ENCODE data around the gene SNN.

The SNN gene

DNA sequence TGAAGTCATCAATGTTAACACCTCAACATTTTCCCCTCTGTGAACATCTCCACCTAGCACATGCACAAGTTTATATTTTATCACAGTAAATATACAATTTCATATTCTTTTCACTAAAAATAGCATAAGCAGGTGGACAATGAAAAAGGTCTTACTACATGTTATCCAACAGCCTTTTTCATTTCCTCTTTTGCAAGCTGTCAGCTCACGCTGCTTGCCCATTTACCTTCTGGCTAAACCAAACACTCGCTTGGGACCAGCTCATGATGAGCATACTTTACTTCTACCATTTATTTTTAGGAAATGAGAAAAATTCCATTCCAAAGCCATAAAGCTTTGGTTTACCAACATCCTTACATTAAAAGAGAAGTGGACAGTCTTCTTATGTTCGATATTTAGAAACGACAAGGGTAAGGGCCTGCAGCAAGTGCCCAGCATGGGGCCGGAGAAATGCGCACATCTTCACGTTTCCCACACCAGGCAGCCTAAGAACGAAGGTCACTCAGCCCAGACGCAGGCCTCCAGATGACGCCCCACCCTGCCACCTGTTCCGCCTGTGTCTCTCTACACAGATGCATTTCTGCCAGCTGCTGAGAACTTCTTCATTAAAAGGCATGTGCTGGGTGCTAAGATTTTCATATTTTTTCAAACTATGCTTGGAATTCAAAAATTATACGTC lies 13.9 kb downstream of the SNN start:
- DNase-seq, result no peak

DNA sequence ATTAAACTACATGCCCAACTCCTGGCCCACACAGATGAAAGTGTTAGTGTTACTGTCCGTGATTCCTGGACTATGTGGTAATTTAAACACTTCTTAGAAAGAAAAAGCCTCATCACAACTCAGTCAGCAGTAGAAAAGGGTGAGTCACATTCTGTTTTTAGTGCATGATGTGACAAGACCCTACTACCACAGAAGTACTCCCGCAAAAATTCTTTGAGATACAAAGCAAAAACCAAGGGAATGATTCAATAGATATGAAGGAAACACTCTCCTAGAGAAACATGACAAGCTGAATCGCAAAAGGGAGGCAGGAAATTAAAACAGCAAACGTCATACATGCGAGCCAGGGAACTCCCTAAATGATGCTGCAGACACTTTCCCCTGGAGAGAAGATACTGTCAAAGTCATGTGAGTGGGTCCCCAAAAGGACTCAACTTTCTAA lies 14.4 kb downstream of the SNN start:
- no peak for DNase-seq

DNA sequence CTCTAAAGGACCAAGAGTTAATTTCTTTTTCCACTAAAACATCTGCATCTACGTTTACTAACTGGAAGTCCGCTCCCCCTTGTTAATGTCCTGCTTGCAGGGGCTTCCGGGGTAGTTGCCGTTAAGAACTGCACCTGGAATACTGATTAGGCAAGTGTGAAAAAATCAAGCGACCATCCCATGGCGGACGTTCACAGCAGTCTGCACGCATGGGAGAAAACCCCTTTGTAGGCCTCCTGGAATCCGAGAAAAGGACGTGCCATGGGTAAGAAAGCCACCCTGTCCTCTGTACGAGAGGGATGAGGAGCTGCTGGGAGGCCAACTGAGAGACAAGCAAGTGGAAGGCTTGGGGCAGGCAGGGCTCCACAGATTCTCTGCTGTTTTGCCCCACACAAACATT lies 14.9 kb downstream of the SNN start:
- no peak for DNase-seq

DNA sequence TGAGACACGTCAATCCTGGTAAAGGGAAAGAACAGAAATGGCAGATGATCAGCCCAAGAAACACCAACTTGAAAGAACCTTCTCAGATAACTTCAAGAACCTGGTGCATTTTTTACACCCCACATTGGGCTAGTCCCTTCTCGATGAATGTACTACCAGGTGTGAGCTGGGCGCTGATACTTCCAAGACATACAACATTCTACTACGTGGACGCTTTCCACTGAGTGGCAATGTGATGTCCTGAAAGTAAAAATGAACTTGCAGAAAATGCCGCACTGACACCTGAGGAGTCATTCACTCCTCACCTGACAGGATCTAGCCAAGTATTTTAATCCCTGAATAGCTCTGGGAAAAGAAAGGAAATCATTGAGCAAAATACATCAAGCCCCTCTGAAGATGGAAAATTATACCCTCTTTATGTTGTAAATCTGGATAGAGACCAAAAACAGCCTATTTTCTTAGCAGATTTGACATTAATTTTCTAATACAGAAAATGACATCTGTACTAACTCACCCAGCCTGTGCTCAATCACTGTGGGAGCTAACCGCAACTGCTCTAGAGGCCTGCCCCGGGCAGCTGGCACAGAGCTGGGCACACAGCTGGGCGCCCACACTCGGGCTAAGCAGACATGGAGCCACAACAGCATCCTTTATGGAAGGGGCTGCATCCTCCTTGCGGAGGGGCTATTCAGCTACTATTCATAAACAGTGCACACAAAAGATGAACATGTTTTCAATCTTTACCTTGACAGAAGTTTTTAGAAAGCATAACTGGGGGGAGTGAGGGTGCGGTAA lies 16.2 kb downstream of the SNN start:
- DNase-seq, result no peak

DNA sequence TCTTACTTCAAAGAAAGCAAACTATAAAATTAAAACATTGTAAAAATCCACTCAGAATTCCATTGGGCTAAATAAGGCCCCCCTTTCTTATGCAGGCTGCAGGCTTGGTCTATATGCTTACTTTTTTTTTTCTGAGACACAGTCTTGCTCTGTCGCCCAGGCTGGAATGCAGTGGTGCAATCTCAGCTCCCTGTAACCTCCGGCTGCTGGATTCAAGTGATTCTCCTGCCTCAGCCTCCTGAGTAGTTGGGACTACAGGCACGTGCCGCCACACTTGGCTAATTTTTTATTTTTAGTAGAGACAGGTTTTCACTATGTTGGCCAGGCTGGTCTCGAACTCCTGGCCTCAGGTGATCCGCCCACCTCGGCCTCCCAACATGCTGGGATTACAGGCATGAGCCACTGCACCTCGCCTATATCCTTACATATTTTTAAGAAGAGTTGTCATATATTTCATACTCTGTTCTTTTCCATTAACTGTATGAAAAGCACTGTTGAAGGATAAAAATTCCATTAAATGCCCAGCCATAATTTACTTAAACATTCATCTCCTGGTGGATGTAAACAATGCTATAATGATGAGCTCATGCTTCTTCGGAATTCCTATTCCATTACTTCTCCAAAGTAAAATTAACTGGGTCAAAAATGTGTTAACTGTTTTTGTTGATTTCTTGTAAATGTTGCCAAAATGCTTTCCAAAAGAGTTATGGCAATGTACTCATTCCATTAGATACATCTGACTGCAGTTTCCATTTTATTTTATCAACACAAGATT lies 17.8 kb downstream of the SNN start:
- DNase-seq, result no peak

DNA sequence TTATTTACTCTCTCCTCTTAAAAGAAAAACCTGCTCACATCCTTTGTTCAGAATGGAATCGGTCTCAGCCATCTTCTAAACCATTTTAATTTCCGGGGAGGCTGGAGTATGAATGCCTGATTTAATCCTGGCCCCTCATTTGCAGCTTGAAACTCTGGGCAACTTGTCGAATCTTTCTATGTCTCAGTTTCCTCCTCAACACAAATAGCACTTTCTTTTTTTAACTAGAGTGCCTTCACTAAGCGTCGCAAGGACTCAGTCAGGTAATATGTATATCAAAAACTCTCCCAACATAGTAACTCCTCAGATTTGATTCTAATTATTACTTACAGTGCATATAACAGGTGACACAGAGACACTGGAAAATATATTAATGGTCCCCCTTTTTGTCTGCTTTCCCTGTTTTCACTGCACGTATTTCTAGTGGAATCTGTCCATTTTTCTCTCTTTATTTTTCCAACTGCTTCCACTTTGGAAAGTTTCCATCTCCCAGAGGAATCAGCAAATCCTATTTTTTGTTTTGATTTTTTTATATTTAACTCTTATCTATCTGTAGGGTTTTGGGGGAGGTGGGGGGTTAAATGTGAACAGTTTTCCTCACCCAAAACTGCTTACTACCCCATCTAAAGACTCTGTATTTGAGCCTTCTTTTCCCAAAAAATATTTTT lies 18.6 kb downstream of the SNN start:
- DNase-seq, result no peak

DNA sequence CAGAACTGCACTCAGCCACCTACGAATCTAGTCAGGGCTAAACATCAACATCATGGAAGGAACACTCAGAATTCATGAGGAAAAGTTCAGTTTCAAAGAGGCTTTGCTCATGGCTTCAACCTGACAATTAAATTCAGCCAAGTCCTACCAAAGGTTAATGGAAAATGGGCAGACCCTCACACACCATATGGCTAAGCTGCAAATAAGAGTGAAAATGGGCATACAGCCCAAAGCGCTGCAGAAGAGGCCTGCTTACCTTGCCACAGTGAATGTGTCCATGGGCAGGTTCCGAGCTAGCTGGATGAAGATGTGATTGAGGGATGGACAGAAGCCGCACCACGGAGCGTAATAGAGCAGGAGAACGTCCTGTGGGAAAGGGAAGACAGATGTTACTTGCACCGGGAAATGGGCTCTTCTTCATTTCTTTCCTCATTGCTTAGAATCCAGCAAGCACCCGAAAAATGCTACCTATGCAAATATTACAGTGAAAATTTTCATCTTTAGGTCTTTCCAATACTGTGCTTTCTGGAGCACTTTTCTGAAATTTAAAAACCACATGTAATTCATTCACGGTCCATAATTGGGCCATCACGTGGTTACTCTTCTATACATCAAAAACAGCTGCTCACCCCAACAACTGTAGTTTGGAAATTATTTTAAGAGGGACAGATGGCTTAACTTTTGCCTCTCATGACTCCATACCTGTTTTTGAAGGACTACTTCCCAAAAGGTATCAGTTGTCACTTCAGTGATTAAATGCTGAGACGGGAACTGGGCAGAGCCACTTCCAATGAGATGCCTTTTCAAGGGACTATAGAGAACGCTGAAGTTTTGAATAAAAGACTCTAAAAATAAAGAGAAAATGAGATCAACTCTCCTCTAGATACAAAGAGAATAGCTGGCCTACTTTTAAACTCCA lies 19.6 kb downstream of the SNN start:
- DNase-seq, result no peak

DNA sequence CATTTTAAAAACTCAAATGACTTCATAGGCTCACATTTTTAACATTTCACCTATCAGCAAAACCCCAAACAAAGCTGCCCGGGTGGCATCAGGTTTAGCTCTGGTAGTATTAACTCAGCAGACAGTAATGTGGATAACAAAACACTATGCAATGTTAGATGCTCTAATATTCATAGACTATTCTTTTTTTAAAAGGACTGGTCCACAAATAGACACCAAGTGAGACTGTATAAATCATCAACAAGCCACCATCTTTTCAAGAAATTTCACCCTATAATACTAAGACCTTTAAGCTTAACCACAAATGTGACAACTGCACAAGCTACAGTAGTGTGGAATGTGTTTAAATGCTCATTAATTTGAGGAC lies 20.2 kb downstream of the SNN start:
- DNase-seq, result no peak

DNA sequence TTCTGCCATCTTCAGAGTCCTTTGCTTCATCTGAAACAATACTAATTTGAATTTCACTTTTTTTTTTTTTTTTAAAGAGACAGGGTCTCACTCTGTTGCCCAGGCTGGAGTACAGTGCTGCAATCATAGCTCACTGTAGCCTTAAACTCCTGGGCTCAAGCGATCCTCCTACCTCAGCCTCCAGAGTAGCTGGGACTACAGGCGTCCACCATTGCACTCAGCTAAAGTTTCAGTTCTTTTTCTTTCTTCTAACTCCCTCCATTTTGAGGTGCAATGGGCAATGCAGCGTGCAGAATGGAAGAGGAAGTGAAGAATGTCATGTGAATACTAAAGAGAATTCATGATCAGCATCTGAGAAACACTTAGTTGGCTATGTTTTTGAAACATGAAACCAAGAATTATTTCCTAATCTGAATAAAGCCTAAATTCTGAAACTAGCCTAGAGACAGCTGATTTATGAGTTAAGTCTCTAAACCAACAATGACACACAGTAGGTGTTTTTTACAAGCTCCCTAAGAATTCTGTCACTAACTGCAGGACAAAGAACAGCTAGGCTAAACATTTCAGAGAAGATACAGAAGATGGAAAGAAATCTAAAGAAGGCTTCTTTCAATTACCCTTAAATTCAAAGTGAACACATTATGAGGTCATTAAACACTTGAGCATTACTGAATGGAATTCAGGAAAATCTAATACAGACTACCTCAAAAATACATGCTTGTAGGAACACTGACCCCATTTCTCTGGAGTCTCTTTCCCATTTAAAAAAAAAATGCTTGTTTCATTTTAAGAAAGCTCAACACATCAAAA lies 21.0 kb downstream of the SNN start:
- DNase-seq, result no peak

DNA sequence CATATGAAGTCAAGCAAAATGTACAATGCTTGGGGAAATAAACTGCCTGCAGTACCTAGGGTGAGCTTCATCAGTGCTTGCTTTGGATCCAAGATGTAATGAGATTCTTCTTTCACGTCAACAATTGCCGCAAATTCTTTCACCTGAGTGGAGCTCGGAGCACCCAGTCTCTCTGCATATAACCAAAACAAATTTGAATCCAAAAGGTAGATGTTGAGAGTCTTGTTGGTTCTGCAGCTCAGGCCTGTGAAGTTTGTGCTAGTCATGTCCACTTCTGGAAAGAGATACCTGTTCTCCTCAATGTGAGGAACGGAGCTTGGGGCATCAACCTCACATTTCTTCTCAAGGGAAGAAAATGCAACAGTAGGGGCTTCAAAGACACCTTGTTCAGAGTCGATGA lies 23.0 kb downstream of the SNN start:
- DNase-seq, result no peak

DNA sequence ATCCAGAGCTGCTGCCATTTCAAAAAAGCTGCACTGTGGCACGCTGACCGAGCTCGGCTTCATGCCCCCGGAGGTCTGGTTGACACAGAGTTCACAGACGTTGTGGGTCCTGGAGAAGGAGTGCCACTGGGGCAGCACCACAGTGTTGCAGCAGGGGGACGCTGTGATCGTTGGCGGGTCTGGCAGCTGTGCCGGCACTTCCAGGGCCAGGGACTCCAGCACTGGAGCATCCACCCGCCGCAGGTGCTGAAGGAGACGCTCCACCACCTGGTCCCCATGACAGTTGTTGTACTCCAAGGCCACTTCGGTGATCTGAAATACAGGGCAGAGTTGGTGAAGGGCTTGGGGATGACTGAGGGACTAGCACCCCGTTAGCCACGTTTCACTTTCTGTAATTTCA lies 23.5 kb downstream of the SNN start:
- DNase-seq, result no peak

DNA sequence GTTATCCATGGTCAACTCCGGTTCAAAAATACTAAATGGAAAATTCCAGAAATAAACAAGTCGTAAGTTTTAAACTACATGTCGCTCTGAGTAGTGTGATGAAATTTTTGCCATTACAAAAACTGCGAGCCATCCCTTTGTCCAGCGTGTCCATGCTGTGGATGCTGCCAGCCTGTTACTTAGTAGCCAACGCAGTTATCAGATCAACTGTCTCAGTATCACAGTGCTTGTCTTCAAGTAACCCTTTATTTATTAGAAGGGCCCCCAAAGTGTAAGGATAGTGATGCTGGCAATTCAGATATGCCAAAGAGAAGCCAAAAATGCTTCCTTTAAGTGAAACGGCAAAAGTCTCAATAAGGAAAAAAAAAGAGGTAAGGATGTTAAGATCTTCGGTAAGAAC lies 23.9 kb downstream of the SNN start:
- DNase-seq, result no peak

DNA sequence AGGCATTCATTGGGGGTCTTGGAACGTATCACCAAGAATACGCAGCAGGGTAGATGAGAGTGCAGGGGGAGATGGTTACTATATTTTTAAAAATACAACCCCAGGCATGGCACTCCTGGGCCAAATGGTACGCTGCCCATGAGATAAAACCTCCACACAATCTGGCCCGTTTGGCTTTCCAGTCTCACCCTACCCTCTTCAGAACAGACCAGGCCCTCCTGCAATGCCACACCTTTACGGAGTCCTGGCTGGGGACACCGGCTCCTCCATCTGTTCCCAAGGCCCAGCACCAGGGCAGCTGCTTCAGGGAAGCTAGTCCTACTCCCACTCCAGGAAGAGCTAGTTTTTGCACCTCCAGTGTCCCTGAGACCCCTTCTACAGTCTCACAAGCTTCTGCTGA lies 24.4 kb downstream of the SNN start:
- no peak for DNase-seq

DNA sequence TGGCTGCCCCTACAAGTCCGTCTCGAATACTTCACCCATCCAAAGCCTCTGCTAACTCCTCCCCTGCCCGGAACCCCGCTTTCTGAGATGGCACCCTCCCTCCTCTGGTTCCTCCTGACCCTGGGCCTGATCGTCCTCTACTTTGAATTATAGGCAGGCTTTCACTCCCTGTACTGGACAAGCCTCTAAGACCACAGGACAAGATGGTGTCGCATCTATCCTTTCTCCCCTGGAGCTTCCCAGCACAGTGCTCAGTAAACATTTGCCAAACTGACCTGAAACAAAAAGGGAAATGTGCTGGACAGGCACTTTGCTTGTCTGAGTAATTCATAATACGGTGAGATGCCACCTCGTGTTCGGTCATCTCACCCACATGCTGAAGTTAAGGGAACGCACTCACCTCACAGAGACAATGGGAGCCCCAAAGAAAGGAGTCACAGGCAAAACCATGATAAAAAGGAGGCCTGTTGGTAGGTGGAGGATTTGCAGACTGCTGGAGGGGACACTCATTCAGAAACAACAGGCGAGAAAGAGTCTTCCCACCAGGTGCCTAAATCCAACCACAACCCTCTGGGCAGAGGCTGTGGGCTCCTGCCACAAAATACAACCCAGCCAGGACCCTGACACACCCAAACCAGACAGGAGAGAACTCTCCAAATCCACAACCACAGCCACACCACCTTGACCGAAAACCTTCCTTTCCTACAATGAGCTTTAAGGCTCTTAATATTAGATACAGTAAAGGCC lies 28.2 kb downstream of the SNN start:
- DNase-seq, result no peak

DNA sequence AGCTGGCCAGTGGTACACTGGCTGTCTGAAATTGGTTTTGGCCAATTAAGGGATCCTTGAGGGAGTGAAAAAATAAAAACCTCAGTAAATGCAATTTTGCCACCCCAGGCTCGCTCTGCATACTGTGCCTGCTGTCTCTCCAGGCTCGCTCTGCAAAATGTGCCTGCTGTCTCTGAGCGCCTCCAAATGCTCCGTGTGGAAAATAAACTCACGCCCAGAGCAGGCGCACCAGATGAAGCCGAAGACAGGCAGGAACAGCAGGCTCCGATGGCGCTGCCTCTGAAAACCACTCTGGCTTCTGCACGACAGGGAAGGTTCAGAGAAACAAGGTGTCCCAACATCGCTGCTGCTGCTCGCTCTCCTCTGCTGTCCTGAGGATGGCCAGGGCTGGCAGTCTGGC lies 29.1 kb downstream of the SNN start:
- DNase-seq, result no peak

DNA sequence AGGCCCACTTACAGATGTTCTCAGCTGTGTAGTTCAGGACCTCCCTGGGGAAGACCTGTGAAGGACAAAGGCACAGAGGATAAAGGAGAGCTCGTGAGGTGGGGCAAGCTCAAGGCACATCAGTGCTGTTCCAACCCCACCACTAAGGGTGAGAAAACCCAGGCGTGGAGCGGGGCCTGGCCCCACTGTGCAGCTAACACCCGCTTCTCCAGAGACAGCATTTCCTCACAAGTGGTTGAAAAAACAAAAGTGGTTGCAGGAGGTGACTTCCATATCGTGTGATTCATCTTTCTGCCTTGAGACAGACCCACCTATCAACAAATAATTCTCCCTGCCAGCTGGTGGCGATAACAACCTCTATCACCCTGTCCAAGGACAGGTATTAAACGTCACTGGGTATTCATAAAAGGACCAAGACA lies 30.0 kb downstream of the SNN start:
- no peak for DNase-seq

DNA sequence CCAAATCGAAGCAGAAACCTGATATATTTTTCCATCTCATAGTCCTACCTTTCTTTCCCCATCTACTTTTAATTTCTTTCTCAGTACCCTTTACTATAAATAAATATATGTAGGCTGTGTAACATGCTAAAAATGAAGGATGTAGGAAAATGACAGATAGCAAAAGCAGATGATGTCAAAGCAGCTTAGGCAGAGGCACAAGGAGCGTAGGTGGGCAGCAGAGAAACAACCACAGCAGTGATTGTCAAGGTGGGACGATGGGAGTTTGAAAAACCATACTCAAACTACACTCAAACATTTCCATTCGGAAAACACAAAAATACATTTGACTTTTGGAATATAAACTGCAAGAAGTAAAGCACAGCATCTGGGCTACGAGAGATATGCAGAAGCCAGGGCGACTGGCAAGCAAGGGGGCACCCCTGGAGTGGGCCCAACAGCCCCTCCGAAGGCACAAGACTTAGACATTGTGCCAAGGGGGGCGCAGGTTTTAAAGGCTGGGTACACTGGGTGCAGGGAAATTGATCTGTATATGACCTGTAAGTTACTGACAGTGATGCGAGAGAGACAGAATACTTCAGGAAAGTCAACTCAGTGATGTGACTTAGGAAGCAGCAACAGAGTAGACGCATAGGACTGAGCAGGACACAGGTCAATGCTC lies 31.1 kb downstream of the SNN start:
- DNase-seq, result no peak

DNA sequence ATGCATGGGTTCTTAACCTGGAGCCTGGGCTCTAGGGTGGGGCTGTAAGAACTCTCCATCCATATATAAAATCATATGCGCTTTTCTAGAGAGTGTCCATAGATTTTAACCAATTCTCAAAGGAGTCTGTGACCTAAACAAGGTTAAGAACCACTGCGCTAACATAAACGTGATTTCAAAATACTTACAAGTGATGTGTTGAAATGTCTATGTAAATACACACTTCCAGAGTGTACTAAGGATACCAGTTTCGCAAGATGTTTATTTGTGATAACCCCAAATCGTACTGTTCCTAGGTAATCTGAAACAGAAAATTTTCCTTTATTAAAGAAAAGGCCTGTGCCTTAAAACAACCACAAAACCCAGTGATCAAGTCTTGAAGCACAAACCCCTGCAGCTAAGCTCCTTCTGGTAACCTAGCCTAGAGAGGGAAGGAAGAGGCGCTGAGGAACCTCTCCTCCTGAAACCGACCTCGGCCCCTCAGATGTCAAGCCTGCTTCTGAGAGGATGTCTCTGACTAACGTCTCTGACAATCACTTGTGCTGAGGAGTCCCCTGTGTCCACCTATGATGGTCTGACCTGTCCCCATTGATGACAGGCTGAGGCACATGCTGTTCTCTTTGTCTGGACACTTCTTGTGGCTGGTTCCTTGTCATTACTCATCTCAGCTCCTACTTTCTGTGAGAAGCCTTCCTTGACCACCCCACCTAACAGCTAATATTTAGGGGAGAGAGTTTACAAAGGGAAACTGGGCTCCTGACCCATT lies 32.2 kb downstream of the SNN start:
- no peak for DNase-seq

DNA sequence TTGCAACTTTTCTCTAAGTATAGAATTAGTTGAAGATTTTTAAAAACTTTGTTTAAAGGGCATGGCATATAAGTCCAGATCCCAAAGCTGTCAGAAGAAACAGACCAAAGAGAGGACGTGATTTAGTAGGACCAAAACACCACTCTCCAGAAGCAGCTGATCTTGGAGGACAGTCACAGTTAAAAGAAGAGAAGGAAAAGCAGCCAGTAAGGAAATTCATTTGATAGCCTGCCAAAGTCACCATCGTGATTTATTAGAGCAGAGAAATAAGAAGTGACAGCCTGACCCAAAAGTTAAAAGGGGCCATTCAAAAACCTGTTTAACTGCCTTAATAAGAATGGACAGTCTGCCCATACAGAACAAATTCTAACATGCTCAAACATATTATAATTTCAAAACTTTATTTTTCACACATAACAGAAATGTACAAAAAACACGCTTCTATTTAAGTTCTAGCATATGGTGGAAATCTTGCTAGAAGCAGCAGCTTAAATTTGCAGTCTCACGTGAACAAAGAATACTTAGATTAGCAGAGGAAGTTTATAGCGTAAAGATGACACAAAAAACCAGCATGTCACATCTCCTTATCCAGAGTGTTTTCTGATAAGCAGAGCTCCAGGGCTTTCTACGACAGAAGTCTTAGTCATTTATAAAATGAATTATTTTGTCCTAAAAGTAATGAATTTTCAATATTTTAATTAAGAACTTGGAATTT lies 37.2 kb downstream of the SNN start:
- DNase-seq, result no peak

Measured in NCI-H1092 (cell line).